Fibroblast of villous mesenchyme (primary cell): ENCODE results near the gene STAMBP. TPM values are rescaled to one million over a fixed set of nuclear protein-coding genes. Genes with fewer than 3 reads are reported as not detected.

ENCODE experiments used
- DNase-seq: peaks from one replicate; pipeline ENCODE4 v3.0.0-alpha.2; 2010; ENCODE audit warnings: low read depth
- H3K4me3 ChIP-seq: 2 replicates; pipeline ENCODE4 v1.5.1; 2011; ENCODE audit warnings: low read depth, mild to moderate bottlenecking, low read length
- total RNA-seq: library from RNA; depleted of rRNA; stranded (reverse); fragments of >200 nt; gene quantifications from 2 replicates; pipeline ENCODE4 v1.2.3, GENCODE V29; 2012
- TF ChIP-seq, protein P1 (sequence below): IDR thresholded peaks from 2 replicates; pipeline ENCODE4 v1.5.1; 2012; ENCODE audit warnings: low read depth, mild to moderate bottlenecking, low read length; ENCODE audit not compliant: insufficient read depth

Gene STAMBP
- total RNA-seq, 1 donor = 28.5 TPM

GRCh38 chr2:73888388-73888787 lies 59.6 kb downstream of the STAMBP start:
- TF ChIP-seq, protein P1, sequence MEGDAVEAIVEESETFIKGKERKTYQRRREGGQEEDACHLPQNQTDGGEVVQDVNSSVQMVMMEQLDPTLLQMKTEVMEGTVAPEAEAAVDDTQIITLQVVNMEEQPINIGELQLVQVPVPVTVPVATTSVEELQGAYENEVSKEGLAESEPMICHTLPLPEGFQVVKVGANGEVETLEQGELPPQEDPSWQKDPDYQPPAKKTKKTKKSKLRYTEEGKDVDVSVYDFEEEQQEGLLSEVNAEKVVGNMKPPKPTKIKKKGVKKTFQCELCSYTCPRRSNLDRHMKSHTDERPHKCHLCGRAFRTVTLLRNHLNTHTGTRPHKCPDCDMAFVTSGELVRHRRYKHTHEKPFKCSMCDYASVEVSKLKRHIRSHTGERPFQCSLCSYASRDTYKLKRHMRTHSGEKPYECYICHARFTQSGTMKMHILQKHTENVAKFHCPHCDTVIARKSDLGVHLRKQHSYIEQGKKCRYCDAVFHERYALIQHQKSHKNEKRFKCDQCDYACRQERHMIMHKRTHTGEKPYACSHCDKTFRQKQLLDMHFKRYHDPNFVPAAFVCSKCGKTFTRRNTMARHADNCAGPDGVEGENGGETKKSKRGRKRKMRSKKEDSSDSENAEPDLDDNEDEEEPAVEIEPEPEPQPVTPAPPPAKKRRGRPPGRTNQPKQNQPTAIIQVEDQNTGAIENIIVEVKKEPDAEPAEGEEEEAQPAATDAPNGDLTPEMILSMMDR = no peak

DNA sequence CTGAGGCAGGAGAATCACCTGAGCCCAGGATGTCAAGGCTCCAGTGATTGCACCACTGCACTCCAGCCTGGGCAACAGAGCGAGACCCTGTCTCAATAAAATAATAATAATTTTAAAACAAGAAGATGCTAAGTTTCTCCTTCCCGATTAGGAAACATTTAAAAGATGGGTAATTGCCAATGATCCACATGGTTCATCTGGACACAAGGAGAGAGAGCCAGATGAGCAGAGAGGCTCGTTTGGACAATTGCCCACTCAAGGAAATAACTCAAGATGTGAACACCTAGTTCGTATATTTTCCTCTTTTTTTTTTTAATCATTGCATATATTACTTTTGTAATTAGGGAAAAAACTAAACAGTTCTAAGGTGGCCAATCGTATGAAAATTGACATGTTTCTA lies 60.4 kb downstream of the STAMBP start:
- DNase-seq = no peak

More at GRCh38 chr2:73888388-73888787, 59.6 kb downstream of the STAMBP start:
- no peak for DNase-seq
- H3K4me3 ChIP-seq = no peak overlapping the region

GRCh38 chr2:73890301-73891092 lies 61.7 kb downstream of the STAMBP start:
- DNase-seq = no peak
- no peak overlapping the region for H3K4me3 ChIP-seq
- TF ChIP-seq, protein P1 = no peak

More for the DNA sequence above, 60.4 kb downstream of the STAMBP start:
- H3K4me3 ChIP-seq = no peak overlapping the region
- TF ChIP-seq, protein P1 = no peak

- no peak for DNase-seq
- TF ChIP-seq, protein P1 = no peak
Measured at GRCh38 chr2:73891276-73891901, 62.6 kb downstream of the STAMBP start.

DNA sequence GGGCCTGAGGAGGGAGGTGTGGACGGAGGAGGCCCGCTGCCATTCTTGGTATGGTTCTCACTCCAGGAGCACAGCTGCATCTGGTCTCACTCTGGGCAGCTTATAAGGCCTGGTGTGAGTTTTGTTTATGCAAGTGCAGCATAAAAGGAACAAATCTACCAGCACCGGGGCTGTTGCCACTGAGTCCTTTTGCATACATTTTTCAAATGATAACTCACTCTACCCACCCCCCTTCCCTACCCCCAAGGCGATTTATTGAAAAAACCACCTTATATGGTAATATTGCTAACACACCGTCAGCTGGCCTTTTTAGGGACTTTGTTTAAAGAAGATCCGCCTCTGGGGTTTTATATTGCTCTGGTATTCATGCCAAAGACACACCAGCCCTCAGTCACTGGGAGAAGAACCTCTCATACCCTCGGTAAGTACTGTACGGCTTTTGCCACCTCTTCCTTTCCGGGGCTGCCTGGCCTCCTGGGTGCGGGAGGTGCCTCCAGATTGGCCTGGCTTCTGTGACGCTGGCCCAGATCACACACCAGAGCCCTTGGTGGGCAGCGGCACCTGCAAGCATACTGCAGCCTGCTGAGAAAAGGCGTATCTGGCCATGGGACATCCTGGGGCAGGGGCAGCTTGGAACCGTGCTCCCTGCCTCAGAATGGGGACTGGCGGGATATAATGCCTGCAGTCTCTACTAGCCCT lies 64.0 kb downstream of the STAMBP start, which contains the start of gene ACTG2:
TSS of gene ACTG2 (plus strand) at position 378 of the 699 bp plus-strand sequence. CDS start 8,304 bp downstream, outside the sequence.
- H3K4me3 ChIP-seq = peak within 1 kb of the TSS; percentile 45
- DNase-seq = peak; percentile 75
- TF ChIP-seq, protein P1 = no peak

More at GRCh38 chr2:73891276-73891901, 62.6 kb downstream of the STAMBP start:
- no peak overlapping the region for H3K4me3 ChIP-seq

DNA sequence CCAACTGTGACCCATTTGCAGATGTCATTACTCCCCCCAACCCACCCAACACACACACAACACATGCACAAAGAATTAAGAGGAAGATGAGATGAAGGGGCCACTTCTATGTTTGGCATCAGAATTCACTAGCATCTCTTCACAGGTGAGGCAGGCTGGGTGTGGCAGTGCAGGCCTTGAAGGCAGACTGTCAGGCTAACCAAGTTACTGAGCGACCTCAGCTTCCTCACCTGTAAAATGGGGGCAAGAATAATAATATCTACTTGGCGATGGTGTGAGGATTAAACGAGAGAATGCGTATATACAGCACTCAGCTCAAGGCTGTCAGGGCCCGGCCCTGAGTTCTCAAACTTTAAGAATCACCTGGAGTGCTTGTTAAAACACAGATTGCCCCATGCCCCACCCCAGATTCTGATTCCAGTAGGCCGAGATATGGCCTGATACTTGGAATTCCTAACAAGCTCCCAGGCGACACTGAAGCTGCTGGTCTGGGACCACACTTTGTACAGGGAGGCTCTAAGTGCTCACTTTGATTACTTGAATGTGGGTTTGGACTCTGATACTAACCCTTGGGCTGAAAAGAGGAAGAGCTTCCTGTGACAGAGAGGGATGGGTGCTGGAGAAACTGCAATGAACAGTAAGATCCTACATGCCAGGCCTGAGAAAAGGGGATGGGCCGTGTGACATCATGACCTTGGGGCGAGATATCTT lies 65.2 kb downstream of the STAMBP start:
- TF ChIP-seq, protein P1 = no peak
- peak overlapping the region; percentile 45 for H3K4me3 ChIP-seq
- DNase-seq = no peak
